Motor neuron (in vitro differentiated cells): ENCODE results near the gene MARCHF10. TPM values are rescaled to one million over a fixed set of nuclear protein-coding genes. Genes with fewer than 3 reads are reported as not detected.
"Not testable (repeated sequence)": the region's sequence is repeated elsewhere in the genome, so short reads cannot be mapped to it uniquely, and the experiment has no call there.

ENCODE experiments used
- ATAC-seq, 8 experiments: fragments of 200-7000 bp; cut with Tn5 transposase; replicated peaks in 6 of 8; 2 replicates each; pipeline ENCODE4 v1.8.0; 2021; ENCODE audit warnings: mild to moderate bottlenecking in 8 of 8, moderate library complexity in 8 of 8
- H3K27ac ChIP-seq, 2 donors: fragments of 250-450 bp; sonication (Bioruptor Pico); 2 replicates each; pipeline ENCODE4 v1.9.0; 2021; ENCODE audit warnings: antibody characterized with exemption in 2 of 2, mild to moderate bottlenecking in 2 of 2, moderate library complexity in 1 of 2
- H3K4me1 ChIP-seq, 2 donors: fragments of 250-450 bp; sonication (Bioruptor Pico); replicated peaks in 1 of 2; 2 replicates each; pipeline ENCODE4 v1.6.1; 2021; ENCODE audit warnings: antibody characterized with exemption in 2 of 2, mild to moderate bottlenecking in 2 of 2, moderate library complexity in 1 of 2
- H3K4me3 ChIP-seq, 5 donors: fragments of 250-450 bp; sonication (Bioruptor Pico); 2 replicates each; pipeline ENCODE4 v1.9.0; 2021; ENCODE audit warnings: antibody characterized with exemption in 5 of 5, mild to moderate bottlenecking in 5 of 5, moderate library complexity in 4 of 5
- whole genome bisulfite sequencing, 10 experiments: fragments of 450-650 bp; shearing (Covaris generic); methylation state at CpG; one replicate each; pipeline ENCODE4 v1.0.0; 2022; 5-methylcytosine and 5-hydroxymethylcytosine counted together
- in situ Hi-C, 9 experiments: fragments of 400-800 bp; cut with MboI; loops; one replicate each; pipeline ENCODE4 v1.15.0; 2021; ENCODE audit warnings: low sequenced_read_pairs in 9 of 9, low pct_unique_long_range_greater_than_20kb in 2 of 9; ENCODE audit not compliant: unreplicated experiment in 9 of 9
- total RNA-seq, 8 experiments: library from RNA; unstranded; fragments of 300-600 nt; gene quantifications; 2 replicates each; pipeline versions ENCODE4 v1.2.3 to v1.2.4, GENCODE V29; 2022

The MARCHF10 gene
- total RNA-seq, 8 experiments from 2014 or later: 0.20 to 2.2 (median 0.71) TPM; not detected in 1

DNA sequence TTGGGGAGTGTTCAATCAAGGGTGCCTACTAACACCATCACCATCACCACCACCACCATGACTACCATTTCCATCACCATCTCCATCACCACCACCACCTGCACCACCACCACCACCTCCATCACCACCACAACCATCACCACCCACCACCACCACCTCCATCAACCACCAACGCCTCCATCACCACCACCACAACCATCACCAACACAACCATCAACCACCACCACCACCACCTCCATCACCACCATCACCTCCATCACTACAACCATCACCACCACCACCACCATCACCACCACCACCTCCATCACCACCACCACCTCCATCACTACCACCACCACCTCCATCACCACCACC, 15.7 kb downstream of the MARCHF10 start:
- in situ Hi-C loops: no loop called here
- whole genome bisulfite sequencing, 10 experiments: 100% methylated on average over 1 of the region's 1 CpG; no CpG with 5 or more reads in 8 of the 10 experiments
- H3K4me1 ChIP-seq: peaks cover 0 to 7% of the 10 kb centered on the region in 2 donors
- ATAC-seq: no peak
- no peak overlapping the region for H3K27ac ChIP-seq
- no peak overlapping the region for H3K4me3 ChIP-seq

DNA sequence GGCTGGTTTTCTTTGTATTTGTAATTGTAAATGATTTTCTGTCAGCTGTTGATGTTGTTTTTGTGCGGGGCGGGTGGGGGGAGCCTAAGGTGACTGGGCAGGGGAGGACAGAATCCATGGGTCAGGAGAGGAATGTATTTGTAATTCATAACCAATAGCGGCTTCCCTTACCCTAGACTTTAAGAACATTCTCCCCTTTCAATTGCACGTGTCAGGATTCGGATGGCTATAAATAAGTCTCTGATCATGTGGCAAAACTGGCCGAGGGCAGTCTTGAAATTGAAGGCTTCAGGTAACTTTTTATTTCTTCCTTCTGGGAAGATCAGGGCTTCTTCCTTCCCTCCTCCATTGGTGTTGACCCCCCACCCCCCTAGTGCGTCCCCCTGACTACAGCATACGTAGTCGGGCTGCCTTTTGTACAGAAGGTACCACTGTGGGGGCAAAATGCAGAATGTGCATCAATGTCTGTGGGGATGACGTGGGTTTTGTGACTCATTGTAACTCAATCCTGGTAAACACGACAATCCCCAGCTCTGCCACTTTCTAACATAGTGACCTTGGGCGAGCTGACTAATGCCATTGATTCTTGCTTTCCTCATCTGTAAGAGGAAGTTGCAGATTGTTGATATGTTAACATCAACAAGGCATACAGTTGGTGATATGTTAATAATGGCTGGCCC, 16.2 kb downstream of the MARCHF10 start:
- peak in 7 of 8 experiments; percentile 27 to 84 (median 58) for ATAC-seq
- Histone ChIP-seq H3K4me3 (no peak overlapping the region), H3K27ac (no peak overlapping the region), H3K4me1 (peaks cover 0 to 7% of the 10 kb centered on the region in 2 donors)
- 0 to 100% (median 83%) methylated on average over 1 to 6 of the region's 12 CpGs; no CpG with 5 or more reads in 5 of the 10 experiments for WGBS, 10 experiments
- in situ Hi-C loops: no loop called here

DNA sequence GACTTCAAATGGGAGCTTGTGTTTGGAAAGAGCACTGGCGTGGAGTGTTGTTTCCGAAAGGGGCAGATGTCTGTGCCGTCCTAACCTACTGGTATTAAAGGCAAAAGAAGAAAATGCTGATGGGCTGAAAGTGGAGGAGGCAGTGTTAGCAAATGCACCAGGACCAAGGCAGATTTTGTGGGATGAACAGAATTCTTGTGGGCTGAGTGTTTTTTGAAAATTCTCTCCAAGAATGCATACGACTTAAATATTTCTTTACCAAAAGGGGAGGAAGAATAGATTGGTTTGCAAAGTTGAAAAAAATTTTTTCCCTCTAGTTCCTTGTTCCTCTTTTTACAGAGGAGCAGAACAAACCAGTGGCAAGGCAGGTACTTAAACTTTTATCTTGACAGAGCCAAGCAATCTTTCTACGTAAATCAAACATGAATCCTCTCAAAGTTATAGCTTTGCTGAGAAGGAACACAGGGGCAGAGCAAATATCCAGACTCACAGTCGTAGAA, 16.8 kb downstream of the MARCHF10 start:
- 0 to 83% (median 62%) methylated on average over 1 to 6 of the region's 6 CpGs for WGBS, 10 experiments
- ATAC-seq: peak in 2 of 8 experiments; percentile 23 to 35
- H3K4me1 ChIP-seq: peaks cover 0 to 7% of the 10 kb centered on the region in 2 donors
- no peak overlapping the region for H3K27ac ChIP-seq
- H3K4me3 ChIP-seq: no peak overlapping the region
- in situ Hi-C loops: no loop called here

DNA sequence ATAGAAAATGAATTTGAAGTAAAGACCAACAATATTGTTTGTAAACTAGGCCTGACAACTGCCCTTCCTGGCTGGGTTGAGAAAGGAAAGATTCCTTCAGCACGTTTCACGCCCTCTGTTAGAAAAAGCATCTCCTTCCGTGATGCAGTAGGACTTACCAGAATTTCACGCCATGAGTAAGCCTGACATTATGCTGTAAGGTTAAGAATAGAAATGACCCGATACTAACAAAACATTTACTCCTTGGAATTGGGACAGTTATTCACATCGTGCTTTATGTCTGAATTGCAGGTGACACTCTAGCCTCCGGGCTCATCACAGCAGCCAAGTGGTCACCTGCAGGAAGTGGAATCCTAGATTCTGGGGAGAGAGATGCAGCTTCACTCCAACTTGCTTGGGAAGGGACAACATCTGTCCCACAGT, 17.5 kb downstream of the MARCHF10 start:
- Histone ChIP-seq H3K4me3 (no peak overlapping the region), H3K4me1 (peaks cover 0 to 7% of the 10 kb centered on the region in 2 donors), H3K27ac (no peak overlapping the region)
- peak in 3 of 8 experiments; percentile 13 to 61 (median 22) for ATAC-seq
- WGBS, 10 experiments: 7 to 100% (median 74%) methylated on average over 3 to 7 of the region's 7 CpGs; no CpG with 5 or more reads in 2 of the 10 experiments
- in situ Hi-C loops: no loop called here

DNA sequence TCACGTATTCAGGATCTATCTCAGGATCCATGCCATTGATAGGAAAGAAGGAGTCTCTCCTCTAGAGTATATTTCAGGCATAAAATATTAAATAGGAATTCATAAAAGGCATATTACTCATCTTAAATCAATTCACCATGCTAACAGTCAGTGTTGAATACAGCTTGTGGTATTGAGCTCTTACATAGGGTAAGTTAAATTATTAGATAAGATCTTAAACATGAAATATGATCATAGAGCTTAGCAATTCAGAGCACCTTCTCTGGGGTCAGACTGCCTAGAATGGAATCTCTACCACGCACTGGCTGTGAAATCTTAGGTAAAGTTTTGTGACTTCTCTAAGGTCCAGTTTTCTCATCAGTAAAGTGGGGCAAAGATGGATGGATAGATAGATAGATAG, 20.7 kb downstream of the MARCHF10 start:
- Histone ChIP-seq H3K27ac (no peak overlapping the region), H3K4me1 (peaks cover 0 to 7% of the 10 kb centered on the region in 2 donors), H3K4me3 (no peak overlapping the region)
- in situ Hi-C loops: no loop called here
- ATAC-seq: peak in 1 of 8 experiments; percentile 7
- 75 to 100% (median 91%) methylated on average over 1 to 2 of the region's 2 CpGs; no CpG with 5 or more reads in 2 of the 10 experiments for WGBS, 10 experiments

DNA sequence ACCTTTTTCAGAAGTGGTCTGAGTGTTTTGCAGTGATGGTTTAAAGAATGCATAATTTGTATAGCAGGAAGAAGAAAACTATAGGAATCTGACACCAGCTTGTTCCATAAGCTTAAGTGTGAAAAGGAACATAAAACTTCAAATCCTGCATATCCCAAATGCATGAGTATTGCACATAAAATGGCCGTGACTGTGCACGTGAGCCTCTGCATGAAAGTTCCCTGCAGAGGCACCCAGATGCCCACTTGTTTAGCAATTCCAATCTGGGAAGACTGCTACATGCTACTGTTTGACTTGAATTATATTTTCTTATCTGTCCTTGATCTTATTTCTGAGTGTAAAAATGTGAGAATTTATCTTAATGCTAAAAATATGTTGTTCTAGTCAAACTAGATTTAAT, 21.5 kb downstream of the MARCHF10 start:
- H3K27ac ChIP-seq: no peak overlapping the region
- peaks cover 0 to 3% of the 10 kb centered on the region in 2 donors for H3K4me1 ChIP-seq
- 0 to 86% (median 30%) methylated on average over 1 to 2 of the region's 2 CpGs; no CpG with 5 or more reads in 2 of the 10 experiments for WGBS, 10 experiments
- peak in 1 of 8 experiments; percentile 87 for ATAC-seq
- no peak overlapping the region for H3K4me3 ChIP-seq
- in situ Hi-C loops: no loop called here

DNA sequence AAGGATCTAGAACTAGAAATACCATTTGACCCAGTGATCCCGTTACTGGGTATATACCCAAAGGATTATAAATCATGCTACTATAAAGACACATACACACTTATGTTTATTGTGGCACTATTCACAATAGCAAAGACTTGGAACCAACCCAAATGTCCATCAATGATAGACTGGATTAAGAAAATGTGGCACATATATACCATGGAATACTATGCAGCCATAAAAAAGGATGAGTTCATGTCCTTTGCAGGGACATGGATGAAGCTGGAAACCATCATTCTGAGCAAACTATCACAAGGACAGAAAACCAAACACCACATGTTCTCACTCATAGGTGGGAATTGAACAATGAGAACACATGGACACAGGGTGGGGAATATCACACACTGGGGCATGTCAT, 22.1 kb downstream of the MARCHF10 start:
- in situ Hi-C loops, ATAC-seq, H3K4me3 ChIP-seq, H3K4me1 ChIP-seq, H3K27ac ChIP-seq: not testable (repeated sequence)
- WGBS, 10 experiments: 80% methylated on average over 1 of the region's 1 CpG; no CpG with 5 or more reads in 9 of the 10 experiments

DNA sequence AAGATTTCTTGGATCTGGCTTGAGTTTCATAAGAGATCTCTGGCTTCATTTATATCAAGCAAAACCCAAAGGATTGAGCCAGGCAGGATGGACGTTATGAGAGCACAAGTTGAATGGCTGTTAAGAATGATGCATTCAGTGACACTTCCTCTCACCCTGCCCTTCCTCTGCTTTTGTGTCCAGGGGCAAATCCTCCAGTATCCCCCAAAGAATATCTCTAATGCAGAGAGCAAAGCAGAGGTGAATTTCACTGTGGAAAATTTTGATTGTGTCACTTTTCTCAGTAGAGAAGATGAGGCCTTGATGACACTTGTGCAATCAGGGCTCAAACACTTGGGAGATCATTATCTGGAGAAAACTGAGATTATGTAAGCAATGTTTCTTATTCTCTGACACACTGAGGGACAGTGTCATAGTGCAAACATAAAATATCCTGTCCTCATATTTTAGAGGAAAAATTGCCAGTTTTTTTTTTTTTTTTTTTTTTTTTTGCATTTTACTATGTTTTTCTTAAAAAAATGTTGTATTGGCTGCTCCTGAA, 25.3 kb downstream of the MARCHF10 start:
- Histone ChIP-seq H3K27ac (no peak overlapping the region), H3K4me3 (no peak overlapping the region), H3K4me1 (peaks cover 13% of the 10 kb centered on the region in 2 donors)
- in situ Hi-C loops: no loop called here
- WGBS, 10 experiments: 20 to 89% (median 73%) methylated on average over 1 of the region's 1 CpG; no CpG with 5 or more reads in 6 of the 10 experiments
- no peak for ATAC-seq

DNA sequence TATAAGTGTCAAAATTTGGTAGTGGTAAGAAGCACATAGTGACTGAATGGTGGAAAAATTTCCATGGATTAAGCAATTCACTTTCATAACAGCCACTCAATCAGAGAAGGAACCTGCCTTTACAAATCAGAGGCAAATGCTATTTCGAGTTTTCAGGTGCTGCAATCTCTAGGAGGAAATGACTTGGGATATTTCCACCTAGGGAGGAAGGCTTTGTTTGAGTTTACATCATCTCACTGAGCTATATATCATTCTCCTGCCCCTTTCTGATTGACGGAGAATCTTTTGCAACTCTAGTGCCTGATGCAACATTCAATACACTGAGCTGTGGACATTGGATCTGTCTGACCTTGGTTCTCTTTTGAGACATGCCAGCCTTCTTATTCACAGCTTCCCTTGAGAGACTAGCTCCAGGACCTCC, 26.3 kb downstream of the MARCHF10 start:
- ATAC-seq: no peak
- WGBS, 10 experiments: 60 to 100% (median 82%) methylated on average over 1 to 2 of the region's 2 CpGs; no CpG with 5 or more reads in 2 of the 10 experiments
- no peak overlapping the region for H3K27ac ChIP-seq
- no peak overlapping the region for H3K4me3 ChIP-seq
- H3K4me1 ChIP-seq: peaks cover 13% of the 10 kb centered on the region in 2 donors
- in situ Hi-C loops: no loop called here

DNA sequence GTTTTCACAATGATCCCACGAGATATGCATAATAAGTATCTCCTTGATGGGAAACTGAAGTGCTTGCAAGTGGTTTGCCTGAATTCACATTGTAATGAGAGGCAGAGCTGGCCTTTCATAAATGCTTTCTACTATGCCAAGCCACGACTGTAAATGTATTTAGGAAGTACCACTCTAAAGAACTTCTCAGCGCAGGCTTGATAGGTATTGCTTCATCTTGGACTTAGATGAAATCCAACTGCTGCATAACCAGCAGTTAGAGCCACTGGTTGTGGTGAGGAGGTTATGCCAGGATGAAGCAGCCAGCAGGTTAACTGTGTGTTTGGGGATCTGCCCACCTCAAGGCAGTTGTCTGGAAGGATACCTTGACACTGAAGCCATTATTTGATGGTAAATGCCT, 26.8 kb downstream of the MARCHF10 start:
- 77 to 92% (median 89%) methylated on average over 1 to 3 of the region's 3 CpGs; no CpG with 5 or more reads in 4 of the 10 experiments for WGBS, 10 experiments
- ATAC-seq: no peak
- no peak overlapping the region for H3K4me3 ChIP-seq
- in situ Hi-C loops: no loop called here
- H3K4me1 ChIP-seq: peaks cover 13 to 15% of the 10 kb centered on the region in 2 donors
- no peak overlapping the region for H3K27ac ChIP-seq

DNA sequence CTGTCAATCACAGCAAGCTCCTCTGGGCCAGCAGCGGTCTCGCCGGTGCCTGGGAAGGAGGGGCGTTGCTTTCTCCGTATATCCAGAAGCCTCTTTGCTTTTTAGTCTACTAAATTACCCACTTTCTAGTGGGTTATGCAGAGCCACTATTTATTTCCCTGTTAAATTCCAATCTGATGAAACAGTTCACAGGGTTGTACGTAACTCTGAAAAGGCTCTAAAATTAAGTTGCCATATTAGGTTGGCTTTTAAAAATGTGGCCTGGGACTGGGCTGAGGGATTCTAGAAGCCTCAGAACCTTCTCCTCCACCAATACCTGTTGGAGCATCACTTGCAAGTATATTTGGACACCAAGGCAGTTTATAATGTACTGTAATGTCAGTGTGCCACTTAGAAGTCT, 27.2 kb downstream of the MARCHF10 start:
- peaks cover 13 to 19% of the 10 kb centered on the region in 2 donors for H3K4me1 ChIP-seq
- H3K4me3 ChIP-seq: no peak overlapping the region
- no peak for ATAC-seq
- H3K27ac ChIP-seq: no peak overlapping the region
- in situ Hi-C loops: no loop called here
- WGBS, 10 experiments: 92 to 100% (median 97%) methylated on average over 1 to 6 of the region's 6 CpGs; no CpG with 5 or more reads in 3 of the 10 experiments

DNA sequence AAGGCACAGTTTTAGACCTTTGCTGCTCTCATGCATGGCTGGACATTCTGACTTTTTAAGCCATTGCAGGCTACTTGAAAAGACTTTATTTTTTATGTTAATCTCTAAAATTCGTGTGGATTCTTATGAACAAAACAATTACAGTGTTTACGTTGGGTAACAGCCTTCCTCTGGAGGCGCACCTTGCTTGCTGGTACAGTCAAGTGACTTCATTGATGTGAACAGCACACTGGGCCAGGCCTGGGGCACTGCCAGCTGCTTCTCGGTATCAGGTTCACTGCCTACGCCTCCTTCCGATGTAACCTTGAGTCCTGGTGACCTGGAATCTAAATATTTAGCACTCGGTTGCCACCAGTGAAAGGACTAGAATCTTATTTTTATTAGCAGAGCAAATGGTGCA, 27.8 kb downstream of the MARCHF10 start:
- no peak overlapping the region for H3K27ac ChIP-seq
- ATAC-seq: no peak
- 80 to 95% (median 90%) methylated on average over 3 to 7 of the region's 7 CpGs; no CpG with 5 or more reads in 2 of the 10 experiments for WGBS, 10 experiments
- in situ Hi-C loops: no loop called here
- H3K4me1 ChIP-seq: peaks cover 13 to 19% of the 10 kb centered on the region in 2 donors
- no peak overlapping the region for H3K4me3 ChIP-seq

DNA sequence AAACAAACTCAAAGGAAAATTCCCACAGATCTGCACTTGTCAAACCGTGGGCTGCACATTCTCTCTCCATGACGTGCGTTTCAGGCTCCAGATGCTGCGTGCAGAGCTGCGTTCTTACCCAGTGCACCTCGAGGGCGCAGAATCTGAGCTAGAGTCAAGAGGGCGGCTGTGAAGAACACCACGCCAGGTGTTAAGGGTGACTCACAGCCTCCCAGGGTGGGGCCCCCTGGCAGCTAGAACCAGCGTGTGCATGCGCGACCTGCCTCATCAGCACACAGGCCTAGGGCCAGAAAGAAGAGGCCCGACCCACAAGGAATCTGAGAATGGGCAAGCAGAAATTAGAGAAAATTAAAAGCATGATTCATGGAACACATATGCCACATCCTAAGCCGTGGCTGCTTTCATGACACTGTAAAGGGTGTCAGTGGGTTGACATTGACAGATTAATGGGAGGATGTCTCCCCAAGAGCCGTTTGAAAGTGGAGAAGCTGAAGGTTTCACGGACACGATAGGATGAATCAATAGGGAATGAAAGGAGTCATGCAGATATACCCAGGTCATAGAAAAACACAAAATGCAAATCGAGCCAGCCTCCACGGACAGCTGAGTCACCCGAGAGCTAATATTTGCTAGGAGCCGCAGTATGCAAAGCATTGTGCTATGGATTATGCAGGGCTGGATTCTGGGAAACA, 29.0 kb downstream of the MARCHF10 start:
- H3K27ac ChIP-seq: peak overlapping the region; percentile 69
- no peak overlapping the region for H3K4me3 ChIP-seq
- 2 to 70% (median 22%) methylated on average over 2 to 17 of the region's 21 CpGs; no CpG with 5 or more reads in 1 of the 10 experiments for WGBS, 10 experiments
- H3K4me1 ChIP-seq: peaks cover 13 to 19% of the 10 kb centered on the region in 2 donors
- in situ Hi-C loops: no loop called here
- ATAC-seq: peak; percentile 90 to 97 (median 94)
